Neural progenitor cell (in vitro differentiated cells): Measurements from ENCODE around the gene HSF2.

Experiments used
- CTCF ChIP-seq: fragments of 200-600 bp; sonication (generic); IDR thresholded peaks from 2 replicates; pipeline ENCODE4 v1.5.1; 2017; ENCODE audit warnings: antibody characterized with exemption, mild to moderate bottlenecking
- EZH2phosphoT487 ChIP-seq: fragments of 200-600 bp; sonication (generic); IDR thresholded peaks from 2 replicates; pipeline ENCODE4 v1.6.1; 2017; ENCODE audit warnings: antibody characterized with exemption

GRCh38 chr6:122407712-122408111, 8.3 kb downstream of the HSF2 start:
- TF ChIP-seq CTCF, result no peak
- no peak for TF ChIP-seq EZH2phosphoT487
